ENCODE results near the gene SRSF4. TPM values are rescaled to one million over a fixed set of nuclear protein-coding genes. Genes with fewer than 3 reads are reported as not detected.
A peak's percentile ranks its signal among the peaks of the same experiment; 100 is the strongest.

SRSF4 gene
- total and polyA plus RNA-seq, 9 of the 15 experiments (the other 6 are each of a cell fraction or from before 2014, with no cell fraction given): 15.9 to 132 (median 82.0) TPM

DNA sequence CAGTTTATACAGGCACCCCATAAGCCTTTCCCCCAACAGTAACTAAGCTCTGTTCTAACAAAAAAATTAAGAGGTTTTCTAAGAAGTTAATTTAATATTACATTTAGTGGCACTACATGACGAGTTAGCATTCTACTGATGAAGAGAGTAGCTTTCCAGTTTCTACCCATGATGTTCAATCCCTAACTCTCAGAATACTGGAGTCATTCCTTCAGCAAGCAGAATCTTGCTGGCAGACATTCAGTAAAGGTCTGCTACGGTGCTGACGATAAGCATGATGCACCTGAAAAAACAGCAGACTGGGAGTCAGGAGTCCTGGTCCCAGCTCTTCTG lies 24.5 kb downstream of the SRSF4 start (continued):
- TF ChIP-seq, protein P1, sequence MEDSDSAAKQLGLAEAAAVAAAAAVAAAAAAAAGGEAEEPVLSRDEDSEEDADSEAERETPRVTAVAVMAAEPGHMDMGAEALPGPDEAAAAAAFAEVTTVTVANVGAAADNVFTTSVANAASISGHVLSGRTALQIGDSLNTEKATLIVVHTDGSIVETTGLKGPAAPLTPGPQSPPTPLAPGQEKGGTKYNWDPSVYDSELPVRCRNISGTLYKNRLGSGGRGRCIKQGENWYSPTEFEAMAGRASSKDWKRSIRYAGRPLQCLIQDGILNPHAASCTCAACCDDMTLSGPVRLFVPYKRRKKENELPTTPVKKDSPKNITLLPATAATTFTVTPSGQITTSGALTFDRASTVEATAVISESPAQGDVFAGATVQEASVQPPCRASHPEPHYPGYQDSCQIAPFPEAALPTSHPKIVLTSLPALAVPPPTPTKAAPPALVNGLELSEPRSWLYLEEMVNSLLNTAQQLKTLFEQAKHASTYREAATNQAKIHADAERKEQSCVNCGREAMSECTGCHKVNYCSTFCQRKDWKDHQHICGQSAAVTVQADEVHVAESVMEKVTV (CRISPR knock-in tag; IDR thresholded peaks at IDR 0.05): no peak
- TF ChIP-seq CC2D1A (IDR thresholded peaks at IDR 0.05) (no peak), ZNF174 (CRISPR knock-in tag; IDR thresholded peaks at IDR 0.05) (no peak), ZNF212 (CRISPR knock-in tag; IDR thresholded peaks at IDR 0.05) (no peak), ZNF696 (CRISPR knock-in tag; conservative IDR thresholded peaks at IDR 0.05) (no peak), RNF219 (CRISPR knock-in tag; IDR thresholded peaks at IDR 0.05) (no peak), SNAPC5 (CRISPR knock-in tag; IDR thresholded peaks at IDR 0.05) (no peak), FOXJ3 (CRISPR knock-in tag; IDR thresholded peaks at IDR 0.05) (no peak), MYC (IDR thresholded peaks at IDR 0.05; ENCODE audit: low read depth, low read length) (0 out of 2 replicates have a peak, but pooled peaks have one; percentile 2), MYC (CRISPR knock-in tag; IDR thresholded peaks at IDR 0.05; ENCODE audit: borderline replicate concordance, low read depth) (no peak), STAT5B (CRISPR knock-in tag; IDR thresholded peaks at IDR 0.05) (no peak), CUX1 (CRISPR knock-in tag; IDR thresholded peaks at IDR 0.05) (0 out of 2 replicates have a peak, but pooled peaks have one; percentile 20), PRMT5 (CRISPR knock-in tag; IDR thresholded peaks at IDR 0.05) (no peak), HLTF (IDR thresholded peaks at IDR 0.05) (0 out of 2 replicates have a peak, but pooled peaks have one; percentile 9), SFPQ (IDR thresholded peaks at IDR 0.05; ENCODE audit: low read depth, low read length) (no peak)
- TF ChIP-seq, protein P2, sequence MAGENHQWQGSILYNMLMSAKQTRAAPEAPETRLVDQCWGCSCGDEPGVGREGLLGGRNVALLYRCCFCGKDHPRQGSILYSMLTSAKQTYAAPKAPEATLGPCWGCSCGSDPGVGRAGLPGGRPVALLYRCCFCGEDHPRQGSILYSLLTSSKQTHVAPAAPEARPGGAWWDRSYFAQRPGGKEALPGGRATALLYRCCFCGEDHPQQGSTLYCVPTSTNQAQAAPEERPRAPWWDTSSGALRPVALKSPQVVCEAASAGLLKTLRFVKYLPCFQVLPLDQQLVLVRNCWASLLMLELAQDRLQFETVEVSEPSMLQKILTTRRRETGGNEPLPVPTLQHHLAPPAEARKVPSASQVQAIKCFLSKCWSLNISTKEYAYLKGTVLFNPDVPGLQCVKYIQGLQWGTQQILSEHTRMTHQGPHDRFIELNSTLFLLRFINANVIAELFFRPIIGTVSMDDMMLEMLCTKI (IDR thresholded peaks at IDR 0.05; ENCODE audit: partially characterized antibody): no peak

Data from K562 (cell line).